Activated naive CD4-positive, alpha-beta T cell treated with anti-CD3 and anti-CD28 coated beads for 36 hours (primary cell): ENCODE results near the gene TARS2. TPM values are rescaled to one million over a fixed set of nuclear protein-coding genes. Genes with fewer than 3 reads are reported as not detected.

Experiments used
- CTCF ChIA-PET: fragments of 350-600 bp; sonication (Branson Sonifier 250); formaldehyde crosslinking; loops from one replicate; lab custom pipeline; 2021; ENCODE audit warnings: antibody characterized with exemption; lab: Charles Lee
- DNase-seq: peaks from one replicate; pipeline ENCODE4 v3.0.0-alpha.2; 2020
- H3K27ac Mint-ChIP-seq: one replicate; pipeline ENCODE4 v1.8.0; 2021; ENCODE audit warnings: mild to moderate bottlenecking, mixed read lengths
- H3K27me3 Mint-ChIP-seq: one replicate; pipeline ENCODE4 v1.8.0; 2021; ENCODE audit warnings: low read depth, mixed read lengths
- H3K36me3 Mint-ChIP-seq: one replicate; pipeline ENCODE4 v1.8.0; 2021; ENCODE audit warnings: low read depth, mixed read lengths
- H3K4me1 Mint-ChIP-seq: one replicate; pipeline ENCODE4 v1.8.0; 2021; ENCODE audit warnings: low read depth, mixed read lengths
- H3K4me3 Mint-ChIP-seq: one replicate; pipeline ENCODE4 v1.8.0; 2021; ENCODE audit warnings: mild to moderate bottlenecking, moderate library complexity, mixed read lengths
- H3K9me3 Mint-ChIP-seq: one replicate; pipeline ENCODE4 v1.8.0; 2021; ENCODE audit warnings: mixed read lengths
- intact Hi-C: fragments of 100-400 bp; cut with micrococcal nuclease; formaldehyde crosslinking; loops from one replicate; pipeline ENCODE4 v1.15.1; 2023
- total RNA-seq, 2 experiments: library from RNA; stranded (reverse); gene quantifications; one replicate each; pipeline ENCODE4 v1.2.3, GENCODE V29; 2021

Gene TARS2
- total RNA-seq, 2 experiments from 2014 or later: 43.7 to 46.0 TPM

DNA sequence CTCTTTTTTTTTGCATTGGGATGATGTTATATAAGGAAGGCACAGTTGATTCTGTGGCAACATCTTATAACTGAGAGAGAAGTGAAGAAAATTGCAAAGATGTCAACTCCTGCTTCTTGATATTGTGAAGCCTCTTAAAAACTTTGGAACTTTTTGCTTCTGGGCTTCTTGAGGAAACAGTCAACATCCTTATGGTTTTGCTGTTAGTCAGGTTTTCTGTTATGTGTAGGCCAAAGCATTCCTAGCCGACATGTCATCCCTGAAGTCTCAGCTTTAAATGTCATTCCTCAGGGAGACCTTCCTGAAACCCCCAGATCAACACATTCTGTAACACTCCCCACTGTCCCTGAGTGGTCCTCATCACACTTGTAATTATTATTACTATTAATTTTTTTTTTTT, 41.0 kb downstream of the TARS2 start:
- no peaks in the 10 kb centered on the region for H3K36me3 Mint-ChIP-seq
- DNase-seq: no peak
- peaks cover 2% of the 10 kb centered on the region for H3K4me1 Mint-ChIP-seq
- no peak overlapping the region for H3K27ac Mint-ChIP-seq
- CTCF ChIA-PET: interaction anchor here (0.6 to 1.2 kb wide), 2 partner anchors 63 to 344 kb away, joined by 3 to 6 read pairs; no protein-coding TSS in a partner anchor
- H3K9me3 Mint-ChIP-seq: no peaks in the 10 kb centered on the region
- intact Hi-C loops: no loop called here
- H3K4me3 Mint-ChIP-seq: no peak overlapping the region
- H3K27me3 Mint-ChIP-seq: no peaks in the 10 kb centered on the region

DNA sequence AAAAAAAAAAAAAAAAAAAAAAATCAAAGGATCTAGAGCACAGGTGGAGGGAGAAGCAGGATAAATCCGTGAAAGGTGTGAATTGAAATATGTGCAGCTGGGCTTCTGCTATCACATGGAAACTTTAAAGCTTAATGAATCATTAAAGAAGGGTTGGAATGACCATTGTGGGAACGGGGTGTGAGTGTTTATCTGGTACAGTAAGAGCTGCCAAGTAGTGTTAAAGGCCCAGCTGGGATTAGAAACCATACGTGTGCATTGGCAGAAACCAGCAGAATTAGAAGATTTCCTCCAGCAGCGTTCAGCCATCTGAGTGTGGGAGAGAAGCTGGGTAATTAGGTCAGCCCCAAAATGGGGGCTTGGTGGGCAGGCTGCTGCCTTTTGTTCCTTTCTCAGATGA, 41.8 kb downstream of the TARS2 start:
- Mint-ChIP-seq H3K4me3 (no peak overlapping the region), H3K27ac (no peak overlapping the region), H3K36me3 (no peaks in the 10 kb centered on the region), H3K9me3 (no peaks in the 10 kb centered on the region), H3K4me1 (peaks cover 2% of the 10 kb centered on the region), H3K27me3 (no peaks in the 10 kb centered on the region)
- no peak for DNase-seq
- intact Hi-C loops: no loop called here
- CTCF ChIA-PET: interaction anchor here (1.3 kb wide), 1 partner anchor 31 kb away, joined by 3 read pairs; no protein-coding TSS in a partner anchor

DNA sequence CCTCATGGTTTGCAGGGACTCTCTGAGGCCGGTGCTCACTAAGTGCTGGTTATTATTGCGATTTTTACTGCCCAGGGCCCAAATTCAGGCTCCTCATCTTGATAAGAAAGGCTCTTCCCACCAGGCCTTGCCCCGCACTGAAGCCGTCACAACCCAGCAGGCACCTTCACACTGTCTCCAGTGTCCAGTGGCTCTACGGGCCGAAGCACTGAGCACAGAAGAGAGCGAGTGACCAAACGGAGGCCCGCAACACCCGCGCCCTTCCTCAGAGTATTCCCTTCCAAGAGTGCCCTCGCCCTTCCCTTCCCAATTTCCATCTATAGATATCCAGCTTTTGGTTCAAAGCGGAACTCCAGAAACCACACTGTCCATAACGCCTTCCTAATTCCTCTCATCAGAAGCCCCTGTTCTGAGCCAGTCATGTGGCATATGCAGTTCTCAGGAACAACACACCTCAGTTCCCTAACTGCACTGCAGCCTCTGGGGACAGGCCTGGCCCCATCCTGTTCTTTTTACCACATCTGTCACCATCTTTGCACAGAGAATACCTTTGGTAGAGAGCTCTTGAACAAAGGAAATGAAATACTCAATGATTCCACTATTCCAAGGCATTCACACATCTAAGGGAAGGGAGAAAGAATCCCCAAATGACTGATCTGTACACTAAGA, 43.4 kb downstream of the TARS2 start:
- H3K9me3 Mint-ChIP-seq: no peaks in the 10 kb centered on the region
- no peaks in the 10 kb centered on the region for H3K36me3 Mint-ChIP-seq
- CTCF ChIA-PET: interaction anchor here (0.7 to 2.8 kb wide), 3 partner anchors 14 to 21 kb away, joined by 3 to 14 read pairs (median 8); no protein-coding TSS in a partner anchor
- intact Hi-C loops: no loop called here
- H3K4me1 Mint-ChIP-seq: peaks cover 2% of the 10 kb centered on the region
- H3K27me3 Mint-ChIP-seq: no peaks in the 10 kb centered on the region
- DNase-seq: no peak
- no peak overlapping the region for H3K4me3 Mint-ChIP-seq
- H3K27ac Mint-ChIP-seq: no peak overlapping the region

DNA sequence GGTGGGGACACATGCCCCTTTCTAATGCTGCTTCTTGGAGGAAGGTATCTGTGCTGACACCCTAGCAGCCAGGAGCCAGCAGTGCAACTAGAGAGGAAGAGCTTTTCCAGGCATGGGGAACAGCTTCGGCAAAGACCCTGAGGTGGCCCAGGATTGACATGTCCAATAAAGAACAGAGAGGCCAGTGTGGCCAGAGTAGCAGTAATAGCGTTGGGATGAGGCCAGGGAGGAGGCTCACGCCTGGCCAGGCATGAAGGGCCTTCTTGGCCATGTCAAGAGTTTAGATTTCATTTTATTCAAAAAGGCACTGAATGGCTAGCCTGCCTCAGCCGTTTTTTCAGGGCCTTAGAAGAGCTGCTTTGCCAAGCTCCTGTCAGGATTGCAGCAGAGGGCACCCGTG, 45.6 kb downstream of the TARS2 start:
- no peak overlapping the region for H3K4me3 Mint-ChIP-seq
- DNase-seq: no peak
- intact Hi-C loops: loop anchor here (1.0 kb wide), 2 partner anchors 69 to 278 kb away; no protein-coding TSS in a partner anchor
- CTCF ChIA-PET: interaction anchor here (0.6 to 2.8 kb wide), 19 partner anchors 12 to 937 kb away, joined by 3 to 14 read pairs (median 4); partner anchors contain the start of gene FALEC
- H3K27me3 Mint-ChIP-seq: peaks cover 3% of the 10 kb centered on the region
- H3K9me3 Mint-ChIP-seq: no peaks in the 10 kb centered on the region
- H3K4me1 Mint-ChIP-seq: peaks cover 2% of the 10 kb centered on the region
- H3K36me3 Mint-ChIP-seq: no peaks in the 10 kb centered on the region
- H3K27ac Mint-ChIP-seq: no peak overlapping the region

DNA sequence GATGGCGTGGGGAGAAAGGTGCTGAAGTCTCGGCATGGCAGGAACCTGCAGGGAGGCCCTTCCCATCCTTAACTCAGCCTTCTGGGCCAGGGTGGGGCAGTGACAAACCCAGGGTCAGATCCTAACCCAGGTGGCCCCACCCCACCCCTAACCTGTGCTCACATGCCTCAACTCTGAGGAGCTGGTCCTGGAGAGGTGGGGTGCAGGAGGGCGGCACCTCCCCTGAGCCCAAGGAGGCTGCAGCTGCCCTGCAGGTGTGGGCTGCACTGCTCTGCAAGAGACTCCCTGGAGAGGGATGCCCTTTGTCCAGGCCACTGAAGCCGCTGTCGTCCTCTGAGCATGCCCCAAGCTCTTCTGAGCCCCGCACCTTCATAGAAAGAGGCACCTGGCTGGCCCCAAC, 46.8 kb downstream of the TARS2 start:
- peaks cover 2% of the 10 kb centered on the region for H3K4me1 Mint-ChIP-seq
- intact Hi-C loops: no loop called here
- no peaks in the 10 kb centered on the region for H3K36me3 Mint-ChIP-seq
- no peak overlapping the region for H3K4me3 Mint-ChIP-seq
- peaks cover 3% of the 10 kb centered on the region for H3K27me3 Mint-ChIP-seq
- H3K27ac Mint-ChIP-seq: no peak overlapping the region
- CTCF ChIA-PET: interaction anchor here (0.8 to 1.8 kb wide), 3 partner anchors 14 to 278 kb away, joined by 3 to 4 read pairs (median 3); no protein-coding TSS in a partner anchor
- H3K9me3 Mint-ChIP-seq: no peaks in the 10 kb centered on the region
- DNase-seq: no peak

DNA sequence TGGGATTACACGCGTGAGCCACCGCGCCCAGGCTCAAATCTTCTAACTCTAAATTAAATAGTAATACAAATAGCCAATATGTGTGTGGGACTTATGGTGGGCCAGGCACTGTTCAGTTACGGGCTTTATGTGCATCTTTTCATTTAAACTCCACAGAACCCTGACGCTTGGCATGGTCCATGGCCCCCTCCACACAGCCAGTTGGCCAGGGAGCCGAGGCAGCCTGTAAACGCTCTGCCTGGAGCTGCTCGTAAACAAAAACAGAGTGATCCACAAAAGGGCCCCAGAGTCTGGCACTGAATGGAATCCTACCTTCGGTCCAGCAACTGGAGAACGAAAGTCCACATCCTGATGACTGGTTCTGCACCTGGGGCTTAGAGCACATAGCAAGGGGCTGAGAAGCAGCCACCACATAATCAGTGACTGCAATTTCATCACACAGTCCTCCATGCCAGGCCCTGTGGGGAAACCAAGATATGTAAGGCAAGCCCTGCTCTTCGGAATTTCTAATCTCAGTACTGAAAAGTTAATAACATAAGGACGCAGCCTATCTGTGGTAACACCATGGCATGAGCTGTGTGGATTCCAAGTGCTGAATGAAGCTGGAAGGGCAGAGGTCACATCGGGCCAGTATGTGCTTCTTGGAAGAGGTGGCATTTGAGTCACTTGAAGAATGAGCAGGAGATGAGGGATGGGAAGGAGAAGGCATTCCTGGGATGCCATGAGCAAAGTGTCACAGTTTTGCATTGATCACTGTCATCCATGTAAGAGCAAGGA, 48.5 kb downstream of the TARS2 start:
- H3K36me3 Mint-ChIP-seq: no peaks in the 10 kb centered on the region
- peaks cover 2% of the 10 kb centered on the region for H3K4me1 Mint-ChIP-seq
- no peak overlapping the region for H3K4me3 Mint-ChIP-seq
- H3K9me3 Mint-ChIP-seq: no peaks in the 10 kb centered on the region
- CTCF ChIA-PET: no interaction called here
- intact Hi-C loops: no loop called here
- peaks cover 3% of the 10 kb centered on the region for H3K27me3 Mint-ChIP-seq
- DNase-seq: no peak
- no peak overlapping the region for H3K27ac Mint-ChIP-seq

DNA sequence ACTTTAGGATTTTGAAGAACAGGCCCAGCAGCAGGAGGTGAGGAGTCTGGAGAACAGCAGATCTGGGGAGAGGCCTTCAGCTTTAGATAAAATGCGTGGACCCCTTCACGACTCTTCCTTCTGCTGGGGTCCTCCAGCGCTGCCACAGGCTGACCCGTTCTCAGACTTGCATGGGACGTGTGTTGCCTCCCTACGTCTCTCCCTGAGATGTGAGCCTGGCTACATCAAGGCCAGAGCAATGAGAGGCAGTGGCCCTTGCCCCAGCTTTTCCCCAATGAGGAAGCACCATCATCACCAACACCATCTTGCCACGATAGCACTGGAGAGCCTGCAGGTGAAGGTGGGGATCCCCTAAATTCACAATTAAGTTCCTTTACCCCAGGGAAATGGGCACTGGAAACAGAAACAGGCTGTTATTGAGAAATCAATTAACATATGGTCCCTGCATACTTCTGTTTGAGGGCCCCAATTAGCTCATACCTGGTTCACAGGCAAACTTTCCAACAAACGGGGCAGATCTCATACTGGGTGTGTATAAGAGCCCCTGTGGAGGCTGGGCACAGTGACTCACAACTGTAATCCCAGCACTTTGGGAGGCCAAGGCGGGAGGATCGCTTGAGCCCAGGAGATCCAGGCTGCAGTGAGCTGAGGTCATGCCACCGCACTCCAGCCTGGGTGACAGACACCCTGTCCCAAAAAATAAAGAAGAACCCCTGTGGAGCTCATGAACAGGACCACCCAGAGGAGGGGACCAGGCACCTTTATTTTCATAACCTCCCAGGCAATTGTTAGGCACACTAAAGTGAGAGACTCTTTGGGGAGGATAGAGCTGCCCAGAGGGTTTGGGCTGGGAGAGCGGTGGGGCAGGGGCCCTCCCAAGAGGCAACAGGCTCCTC, 49.9 kb downstream of the TARS2 start:
- H3K27ac Mint-ChIP-seq: no peak overlapping the region

DNA sequence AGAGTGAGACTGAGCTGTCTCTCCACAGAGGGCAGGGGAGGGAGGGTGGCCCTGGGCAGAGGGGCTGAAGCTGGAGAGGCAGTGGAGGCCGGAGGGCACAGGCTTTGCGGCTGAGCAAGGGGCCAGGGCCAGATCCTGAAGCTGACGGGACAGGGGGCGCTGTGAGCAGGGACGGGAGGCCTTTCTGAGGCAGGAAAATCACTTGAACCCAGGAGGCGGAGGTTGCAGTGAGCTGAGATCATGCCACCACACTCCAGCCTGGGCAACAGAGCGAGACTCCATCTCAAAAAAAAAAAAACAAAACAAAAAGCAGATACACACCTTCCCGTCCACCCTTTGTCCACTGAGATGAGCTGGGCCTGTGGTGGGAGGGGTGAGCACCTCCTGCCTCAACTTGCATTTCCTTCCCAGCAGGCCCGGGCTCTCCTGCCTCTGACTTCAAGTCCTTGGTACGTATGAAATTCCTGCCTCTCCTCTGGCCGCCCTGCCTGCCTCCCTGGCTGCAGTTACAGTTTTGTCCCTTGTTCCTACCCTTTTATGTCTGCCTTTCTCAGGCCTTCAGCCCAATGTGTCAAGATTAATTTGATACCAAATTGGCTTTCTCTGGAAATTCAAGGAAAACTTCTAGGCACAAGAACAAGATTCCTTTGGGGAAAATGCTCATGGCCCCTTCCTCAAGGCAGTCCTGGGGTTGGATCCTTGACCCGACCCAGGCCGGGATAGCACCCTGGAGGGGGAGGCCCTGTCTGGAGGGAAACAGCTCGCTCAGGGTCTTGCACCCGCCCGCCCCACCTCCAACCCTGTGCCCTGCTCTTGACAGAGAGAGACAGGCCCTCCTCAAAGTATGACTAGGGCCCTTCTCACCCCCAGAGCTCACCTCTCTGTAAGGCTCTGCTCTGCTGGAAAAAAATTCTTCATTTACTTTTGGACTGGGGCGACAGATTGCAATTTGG, 50.8 kb downstream of the TARS2 start:
- Mint-ChIP-seq H3K36me3 (no peaks in the 10 kb centered on the region), H3K27ac (no peak overlapping the region), H3K9me3 (no peaks in the 10 kb centered on the region), H3K4me3 (no peak overlapping the region), H3K27me3 (peaks cover 5% of the 10 kb centered on the region), H3K4me1 (no peaks in the 10 kb centered on the region)
- intact Hi-C loops: no loop called here
- no peak for DNase-seq
- CTCF ChIA-PET: interaction anchor here (0.5 to 1.7 kb wide), 3 partner anchors 22 to 105 kb away, joined by 3 to 6 read pairs (median 6); no protein-coding TSS in a partner anchor

More for the DNA sequence above, 49.9 kb downstream of the TARS2 start:
- no peak for DNase-seq
- Mint-ChIP-seq H3K36me3 (no peaks in the 10 kb centered on the region), H3K9me3 (no peaks in the 10 kb centered on the region), H3K4me3 (no peak overlapping the region), H3K4me1 (peaks cover 2% of the 10 kb centered on the region), H3K27me3 (peaks cover 3% of the 10 kb centered on the region)
- intact Hi-C loops: no loop called here
- CTCF ChIA-PET: interaction anchor here (0.6 to 1.7 kb wide), 3 partner anchors 15 to 24 kb away, joined by 6 read pairs; no protein-coding TSS in a partner anchor

DNA sequence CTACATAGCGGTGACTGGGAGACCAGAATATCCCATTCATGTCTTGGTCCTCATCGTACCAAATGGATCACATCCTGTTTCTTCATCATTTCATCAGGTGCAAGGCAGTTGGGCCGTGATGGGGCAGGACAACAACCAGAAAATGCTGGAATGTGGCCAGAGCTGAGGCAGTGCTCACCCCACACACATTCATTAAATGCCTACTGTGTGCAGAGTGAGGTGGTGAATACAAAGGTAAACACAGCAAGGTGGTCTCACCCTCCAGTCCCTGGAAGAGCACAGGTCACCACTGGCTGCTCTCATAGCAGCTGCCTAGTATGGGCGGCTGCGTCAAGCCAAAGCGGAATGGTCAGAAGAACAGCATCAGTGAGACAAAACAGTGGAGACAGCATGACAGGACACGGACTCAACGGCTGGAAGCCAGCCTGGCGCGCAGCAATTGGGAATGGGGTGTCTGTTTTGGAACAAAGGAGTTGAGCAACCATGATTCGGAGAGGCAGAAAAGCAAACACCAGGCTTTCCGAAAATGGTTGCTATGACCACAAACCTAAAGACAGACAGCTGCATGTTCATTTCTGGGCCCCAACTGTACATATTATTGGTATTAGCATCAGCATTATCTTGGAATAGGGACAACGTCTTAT, 56.4 kb downstream of the TARS2 start:
- Mint-ChIP-seq H3K9me3 (no peaks in the 10 kb centered on the region), H3K36me3 (no peaks in the 10 kb centered on the region), H3K4me3 (no peak overlapping the region), H3K4me1 (peaks cover 3% of the 10 kb centered on the region), H3K27me3 (peaks cover 13% of the 10 kb centered on the region), H3K27ac (no peak overlapping the region)
- CTCF ChIA-PET: interaction anchor here (3.4 kb wide), 1 partner anchor 11 kb away, joined by 14 read pairs; no protein-coding TSS in a partner anchor
- no peak for DNase-seq
- intact Hi-C loops: no loop called here

DNA sequence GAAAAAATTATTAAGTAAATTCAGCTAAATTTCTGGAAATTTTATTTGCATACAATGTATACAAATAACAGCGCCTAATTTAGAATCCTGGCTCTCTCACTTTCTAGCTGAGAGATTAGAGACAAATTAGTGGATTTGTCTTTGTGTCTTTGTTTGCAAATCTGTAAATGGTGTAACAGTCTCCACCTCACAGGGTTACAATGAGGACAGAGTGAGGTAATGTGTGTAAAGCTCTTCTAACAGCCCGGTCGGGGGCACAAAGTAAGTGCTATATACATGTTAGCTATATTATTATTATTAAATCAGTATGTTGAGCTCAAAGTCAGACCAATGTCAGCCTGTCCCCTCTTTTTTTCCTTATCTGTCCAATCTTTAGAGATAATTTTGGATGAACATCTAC, 57.0 kb downstream of the TARS2 start:
- Mint-ChIP-seq H3K27me3 (peaks cover 13% of the 10 kb centered on the region), H3K27ac (no peak overlapping the region), H3K9me3 (no peaks in the 10 kb centered on the region), H3K36me3 (no peaks in the 10 kb centered on the region), H3K4me3 (no peak overlapping the region), H3K4me1 (peaks cover 3% of the 10 kb centered on the region)
- no peak for DNase-seq
- CTCF ChIA-PET: interaction anchor here (3.4 kb wide), 1 partner anchor 12 kb away, joined by 14 read pairs; no protein-coding TSS in a partner anchor
- intact Hi-C loops: no loop called here
